GM12872 (cell line): ENCODE measurements around the gene TENM4.

ENCODE experiments used
- CTCF ChIP-seq: IDR thresholded peaks from 3 replicates; pipeline ENCODE4 v1.5.1; 2011; ENCODE audit warnings: low read depth, mild to moderate bottlenecking, low read length, moderate library complexity; ENCODE audit not compliant: insufficient read depth

Gene TENM4

GRCh38 chr11:79195209-79195608 is 245.6 kb downstream of the TENM4 start:
- no peak for TF ChIP-seq CTCF

GRCh38 chr11:79193663-79194310 is 247.0 kb downstream of the TENM4 start:
- no peak for TF ChIP-seq CTCF

GRCh38 chr11:79192836-79193235 is 248.0 kb downstream of the TENM4 start:
- TF ChIP-seq CTCF = no peak

GRCh38 chr11:79189601-79190000 is 251.2 kb downstream of the TENM4 start:
- TF ChIP-seq CTCF = no peak

GRCh38 chr11:79189055-79189454 is 251.8 kb downstream of the TENM4 start:
- no peak for TF ChIP-seq CTCF

- TF ChIP-seq CTCF = no peak
Measured at GRCh38 chr11:79186669-79187068, 254.2 kb downstream of the TENM4 start.

GRCh38 chr11:79185351-79185750 is 255.5 kb downstream of the TENM4 start:
- TF ChIP-seq CTCF = no peak
